ENCODE data around the gene ELAVL4.

Gene ELAVL4

DNA sequence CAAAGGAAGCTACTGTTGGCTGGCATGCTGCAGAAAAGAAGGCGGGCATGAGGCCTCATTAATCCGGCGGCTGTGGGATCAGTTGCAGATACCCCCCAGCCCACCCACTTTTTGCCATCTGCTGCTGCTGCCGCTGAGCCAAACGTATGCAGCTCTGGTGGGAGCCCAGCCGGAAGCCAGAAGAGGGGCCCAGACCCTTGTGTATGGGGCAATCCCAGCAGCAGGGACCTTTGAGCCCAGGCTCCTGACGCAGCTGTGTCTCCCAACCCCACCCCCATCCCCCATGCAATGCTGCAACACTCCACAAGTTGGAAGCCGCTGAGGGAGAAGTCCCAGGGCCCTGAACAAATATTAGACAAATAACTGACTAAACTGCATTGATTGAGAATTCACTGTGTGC lies 106.0 kb downstream of the ELAVL4 start:
- DNase-seq (ENCODE audit: low spot score): no peak
- TF ChIP-seq, protein P1, sequence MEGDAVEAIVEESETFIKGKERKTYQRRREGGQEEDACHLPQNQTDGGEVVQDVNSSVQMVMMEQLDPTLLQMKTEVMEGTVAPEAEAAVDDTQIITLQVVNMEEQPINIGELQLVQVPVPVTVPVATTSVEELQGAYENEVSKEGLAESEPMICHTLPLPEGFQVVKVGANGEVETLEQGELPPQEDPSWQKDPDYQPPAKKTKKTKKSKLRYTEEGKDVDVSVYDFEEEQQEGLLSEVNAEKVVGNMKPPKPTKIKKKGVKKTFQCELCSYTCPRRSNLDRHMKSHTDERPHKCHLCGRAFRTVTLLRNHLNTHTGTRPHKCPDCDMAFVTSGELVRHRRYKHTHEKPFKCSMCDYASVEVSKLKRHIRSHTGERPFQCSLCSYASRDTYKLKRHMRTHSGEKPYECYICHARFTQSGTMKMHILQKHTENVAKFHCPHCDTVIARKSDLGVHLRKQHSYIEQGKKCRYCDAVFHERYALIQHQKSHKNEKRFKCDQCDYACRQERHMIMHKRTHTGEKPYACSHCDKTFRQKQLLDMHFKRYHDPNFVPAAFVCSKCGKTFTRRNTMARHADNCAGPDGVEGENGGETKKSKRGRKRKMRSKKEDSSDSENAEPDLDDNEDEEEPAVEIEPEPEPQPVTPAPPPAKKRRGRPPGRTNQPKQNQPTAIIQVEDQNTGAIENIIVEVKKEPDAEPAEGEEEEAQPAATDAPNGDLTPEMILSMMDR (IDR thresholded peaks at IDR 0.05; ENCODE audit: extremely low read depth, missing control alignments): no peak

DNA sequence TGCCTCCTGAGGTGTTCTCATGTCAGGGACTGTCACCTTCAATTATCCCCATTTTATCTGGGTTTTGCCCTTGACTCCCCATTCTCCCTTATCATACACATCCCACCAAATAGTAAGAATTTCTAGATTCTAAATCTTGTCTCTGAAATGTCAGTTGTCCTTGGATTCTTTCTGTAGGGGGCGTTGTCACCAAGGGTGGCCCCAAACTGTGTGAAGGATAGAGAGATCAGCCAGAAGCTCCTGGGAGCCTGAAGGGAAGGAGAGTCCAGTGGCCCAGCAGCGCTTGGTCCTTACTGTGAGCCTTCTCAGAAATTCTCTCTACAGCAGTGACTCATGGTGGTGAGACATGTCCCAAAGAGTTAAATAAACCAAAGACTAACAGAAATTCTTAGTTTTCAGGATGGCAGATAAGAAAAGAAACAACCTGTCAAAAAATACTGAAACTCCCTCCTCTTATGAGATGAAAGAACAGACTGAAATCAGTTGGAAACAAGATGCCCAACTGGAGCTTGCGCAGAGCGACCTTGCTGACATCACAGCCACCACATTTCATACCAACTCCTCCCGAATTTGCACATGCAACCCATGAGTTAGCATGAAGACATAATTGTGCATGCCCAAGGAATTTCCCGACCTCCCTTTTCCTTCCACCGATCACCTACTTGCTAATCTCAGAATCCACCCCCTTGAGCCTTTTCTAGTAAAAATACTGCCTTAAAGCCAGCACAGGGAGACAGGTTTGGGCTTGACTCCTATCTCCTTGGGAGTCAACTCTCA lies 109.8 kb downstream of the ELAVL4 start:
- DNase-seq (ENCODE audit: low spot score): no peak
- TF ChIP-seq, protein P1 (IDR thresholded peaks at IDR 0.05; ENCODE audit: extremely low read depth, missing control alignments): no peak

DNA sequence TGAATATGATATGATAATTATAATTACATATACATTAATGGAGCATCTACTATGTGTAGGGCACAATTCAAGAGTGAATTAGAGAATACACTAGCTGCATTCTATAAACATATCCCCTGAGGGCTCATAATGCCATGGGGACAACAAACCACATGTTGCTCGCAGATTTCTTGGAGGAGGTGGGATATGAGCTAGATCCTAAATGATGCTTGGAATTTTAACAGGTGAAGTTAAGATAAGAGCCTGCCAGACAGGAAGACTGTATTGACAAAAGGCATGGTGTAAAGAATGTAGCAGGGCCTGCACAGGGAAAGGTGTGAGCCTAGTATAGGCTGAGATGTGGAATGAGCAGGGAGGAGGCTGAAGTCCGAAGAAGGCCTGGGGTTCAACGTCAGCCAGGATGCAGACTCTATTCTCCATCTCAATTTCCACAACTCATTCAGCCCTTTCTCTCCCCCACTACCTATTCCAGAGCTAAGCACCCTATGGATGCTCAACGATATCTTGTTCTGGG lies 120.2 kb downstream of the ELAVL4 start:
- TF ChIP-seq, protein P1 (IDR thresholded peaks at IDR 0.05; ENCODE audit: extremely low read depth, missing control alignments): no peak
- DNase-seq (ENCODE audit: low spot score): no peak

- TF ChIP-seq, protein P1 (IDR thresholded peaks at IDR 0.05; ENCODE audit: extremely low read depth, missing control alignments): no peak
These were observed 122.5 kb downstream of the ELAVL4 start for GRCh38 chr1:50231209-50231608.

DNA sequence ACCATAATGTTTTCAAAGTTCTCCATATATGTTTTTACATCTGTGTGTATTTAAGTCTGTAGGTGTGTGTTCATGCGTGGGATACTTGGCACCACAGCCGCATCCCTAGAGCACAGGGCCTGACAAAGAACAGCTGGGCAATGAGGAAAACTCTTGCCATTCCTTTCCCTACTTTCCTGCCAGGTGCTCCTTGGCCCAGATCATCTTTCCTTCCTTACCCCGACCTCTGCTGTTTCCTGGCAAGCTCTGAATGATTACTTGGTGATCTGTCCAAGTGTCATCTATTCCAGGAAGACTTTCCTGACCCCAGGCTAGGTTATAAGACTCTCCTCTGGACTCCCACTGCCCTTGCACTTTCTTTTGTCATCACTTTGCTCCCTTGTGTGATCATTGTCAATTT lies 123.6 kb downstream of the ELAVL4 start:
- no peak for DNase-seq (ENCODE audit: low spot score)
- TF ChIP-seq, protein P1 (IDR thresholded peaks at IDR 0.05; ENCODE audit: extremely low read depth, missing control alignments): no peak

More at GRCh38 chr1:50231209-50231608, 122.5 kb downstream of the ELAVL4 start:
- DNase-seq (ENCODE audit: low spot score): no peak

DNA sequence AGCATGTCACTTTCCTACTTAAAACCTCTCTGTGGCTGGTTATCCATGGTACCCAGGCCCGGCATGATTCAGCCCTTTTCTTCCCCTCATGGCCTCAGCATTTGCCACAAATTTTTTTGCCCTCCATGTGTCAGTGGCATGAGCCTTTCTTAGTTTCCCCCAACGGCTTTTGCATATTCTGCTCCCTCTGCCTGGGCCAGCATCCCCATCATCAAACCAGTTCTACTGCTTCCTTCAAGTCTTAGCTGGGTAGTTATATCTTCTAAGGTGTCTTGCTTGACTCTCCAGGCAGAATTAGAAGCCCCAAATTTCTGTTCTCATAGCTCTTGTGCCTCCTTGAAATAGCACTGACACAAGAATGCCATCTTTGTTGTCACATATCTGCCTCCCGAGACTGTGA lies 127.9 kb downstream of the ELAVL4 start:
- TF ChIP-seq, protein P1 (IDR thresholded peaks at IDR 0.05; ENCODE audit: extremely low read depth, missing control alignments): no peak
- DNase-seq (ENCODE audit: low spot score): no peak

- TF ChIP-seq, protein P1 (IDR thresholded peaks at IDR 0.05; ENCODE audit: extremely low read depth, missing control alignments): no peak
- DNase-seq (ENCODE audit: low spot score): no peak
These were observed 128.3 kb downstream of the ELAVL4 start for GRCh38 chr1:50237056-50237455.

Measured in GM20000 (cell line).